Caco-2 (cell line): Measurements from ENCODE around the gene TMEM45A. TPM values are rescaled to one million over a fixed set of nuclear protein-coding genes. Genes with fewer than 3 reads are reported as not detected.

ENCODE experiments used
- BruUV-seq: library from RNA; stranded (reverse); fragments of 400-500 nt; replicated peaks from 2 replicates; lab custom pipeline; 2021; lab: Mats Ljungman, UMichigan
- CTCF ChIA-PET: fragments of 300-600 bp; sonication (Branson Sonifier 250); formaldehyde crosslinking; loops from one replicate; lab custom pipeline; 2022; ENCODE audit warnings: antibody characterized with exemption; lab: Charles Lee
- POLR2A ChIA-PET: fragments of 300-600 bp; sonication (Branson Sonifier 250); formaldehyde crosslinking; loops from one replicate; lab custom pipeline; 2022; ENCODE audit warnings: antibody characterized with exemption; lab: Charles Lee
- DNase-seq, 2 experiments: peaks; one replicate each; pipeline versions ENCODE4 v3.0.0 to v3.0.0-alpha.2; 2020 to 2022
- H3K27me3 ChIP-seq: replicated peaks from 2 replicates; pipeline ENCODE4 v1.6.0; 2011; ENCODE audit warnings: low read length; ENCODE audit not compliant: control insufficient read depth, insufficient read depth
- H3K36me3 ChIP-seq: 2 replicates; pipeline ENCODE4 v1.5.1; 2011; ENCODE audit warnings: low read length; ENCODE audit not compliant: control insufficient read depth, insufficient read depth
- H3K4me1 ChIP-seq: fragments of 250-450 bp; sonication (Bioruptor Pico); 2 replicates; pipeline ENCODE4 v1.5.1; 2020; ENCODE audit warnings: mild to moderate bottlenecking
- H3K4me3 ChIP-seq: 2 replicates; pipeline ENCODE4 v1.5.1; 2011; ENCODE audit warnings: low read depth, mild to moderate bottlenecking, control low read depth, low read length
- H3K9me3 ChIP-seq: fragments of 250-450 bp; sonication (Bioruptor Pico); 2 replicates; pipeline ENCODE4 v1.5.1; 2020; ENCODE audit warnings: mild to moderate bottlenecking, moderate library complexity
- H3K27ac Mint-ChIP-seq: one replicate; pipeline ENCODE4 v1.8.0; 2022; ENCODE audit warnings: mixed read lengths; ENCODE audit not compliant: unreplicated experiment
- H3K27me3 Mint-ChIP-seq: one replicate; pipeline ENCODE4 v1.8.0; 2022; ENCODE audit warnings: mixed read lengths; ENCODE audit not compliant: insufficient read depth, unreplicated experiment
- H3K36me3 Mint-ChIP-seq: one replicate; pipeline ENCODE4 v1.8.0; 2022; ENCODE audit warnings: mild to moderate bottlenecking, mixed read lengths; ENCODE audit not compliant: insufficient read depth, unreplicated experiment
- H3K4me1 Mint-ChIP-seq: one replicate; pipeline ENCODE4 v1.8.0; 2022; ENCODE audit warnings: low read depth, mixed read lengths; ENCODE audit not compliant: unreplicated experiment
- H3K4me3 Mint-ChIP-seq: one replicate; pipeline ENCODE4 v1.8.0; 2022; ENCODE audit warnings: mild to moderate bottlenecking, moderate library complexity, mixed read lengths; ENCODE audit not compliant: unreplicated experiment
- H3K9me3 Mint-ChIP-seq: one replicate; pipeline ENCODE4 v1.8.0; 2022; ENCODE audit warnings: mixed read lengths; ENCODE audit not compliant: unreplicated experiment
- CTCF ChIP-seq, 2 experiments: fragments of 200-600 bp in 1 of 2; IDR thresholded peaks; 1 replicate in 1 of 2; 2 replicates in 1 of 2; pipeline versions ENCODE4 v1.5.1 to v1.8.0; 2011 to 2022; ENCODE audit warnings: antibody characterized with exemption in 1 of 2, control low read depth in 1 of 2, inconsistent platforms in 1 of 2, low read depth in 1 of 2, low read length in 1 of 2, mild to moderate bottlenecking in 1 of 2, moderate library complexity in 1 of 2; ENCODE audit not compliant: insufficient read depth in 1 of 2, severe bottlenecking in 1 of 2, unreplicated experiment in 1 of 2
- intact Hi-C: fragments of 100-400 bp; cut with micrococcal nuclease; formaldehyde crosslinking; loops from one replicate; pipeline ENCODE4 v1.10.0; 2022; ENCODE audit not compliant: unreplicated experiment
- total RNA-seq: library from RNA; stranded (reverse); gene quantifications from 2 replicates; pipeline ENCODE4 v1.2.3, GENCODE V29; 2022

The TMEM45A gene
- total RNA-seq, 1 experiment from 2014 or later: 5.6 TPM

- H3K4me1 Mint-ChIP-seq: no peaks in the 10 kb centered on the region
Measured at GRCh38 chr3:100554373-100554676, 61.9 kb downstream of the TMEM45A start.

GRCh38 chr3:100556673-100557310 lies 64.4 kb downstream of the TMEM45A start:
- Histone ChIP-seq H3K4me1 (no peaks in the 10 kb centered on the region), H3K4me3 (no peak overlapping the region), H3K27me3 (no peaks in the 10 kb centered on the region), H3K9me3 (no peaks in the 10 kb centered on the region), H3K36me3 (no peaks in the 10 kb centered on the region)
- CTCF ChIA-PET: no interaction called here
- no peaks in the 10 kb centered on the region for H3K9me3 Mint-ChIP-seq
- H3K4me1 Mint-ChIP-seq: no peaks in the 10 kb centered on the region
- no peak overlapping the region for H3K4me3 Mint-ChIP-seq
- no peaks in the 10 kb centered on the region for H3K36me3 Mint-ChIP-seq
- intact Hi-C loops: no loop called here
- no TSS peak for BruUV-seq
- no peak for TF ChIP-seq CTCF (IDR thresholded peaks at IDR 0.05; ENCODE audit: insufficient read depth in 1 of 2, low read depth in 1 of 2, low read length in 1 of 2, severe bottlenecking in 1 of 2, unreplicated experiment in 1 of 2)
- POLR2A ChIA-PET: no interaction called here
- no peaks in the 10 kb centered on the region for H3K27me3 Mint-ChIP-seq
- no peak for DNase-seq
- H3K27ac Mint-ChIP-seq: no peak overlapping the region

More at GRCh38 chr3:100554373-100554676, 61.9 kb downstream of the TMEM45A start:
- Histone ChIP-seq H3K27me3 (no peaks in the 10 kb centered on the region), H3K36me3 (no peaks in the 10 kb centered on the region), H3K4me3 (no peak overlapping the region), H3K4me1 (no peaks in the 10 kb centered on the region), H3K9me3 (no peaks in the 10 kb centered on the region)
- no peak overlapping the region for H3K27ac Mint-ChIP-seq
- DNase-seq: no peak
- ChIA-PET CTCF (no interaction called here), POLR2A (no interaction called here)
- BruUV-seq: no TSS peak
- intact Hi-C loops: no loop called here
- TF ChIP-seq CTCF (IDR thresholded peaks at IDR 0.05; ENCODE audit: insufficient read depth in 1 of 2, low read depth in 1 of 2, low read length in 1 of 2, severe bottlenecking in 1 of 2, unreplicated experiment in 1 of 2): no peak
- no peaks in the 10 kb centered on the region for H3K9me3 Mint-ChIP-seq
- no peak overlapping the region for H3K4me3 Mint-ChIP-seq
- no peaks in the 10 kb centered on the region for H3K27me3 Mint-ChIP-seq
- H3K36me3 Mint-ChIP-seq: no peaks in the 10 kb centered on the region

- Histone ChIP-seq H3K4me3 (no peak overlapping the region), H3K36me3 (no peaks in the 10 kb centered on the region), H3K27me3 (no peaks in the 10 kb centered on the region), H3K9me3 (no peaks in the 10 kb centered on the region), H3K4me1 (no peaks in the 10 kb centered on the region)
- H3K27me3 Mint-ChIP-seq: no peaks in the 10 kb centered on the region
- H3K36me3 Mint-ChIP-seq: no peaks in the 10 kb centered on the region
- TF ChIP-seq CTCF (IDR thresholded peaks at IDR 0.05; ENCODE audit: insufficient read depth in 1 of 2, low read depth in 1 of 2, low read length in 1 of 2, severe bottlenecking in 1 of 2, unreplicated experiment in 1 of 2): no peak
- ChIA-PET POLR2A (no interaction called here), CTCF (no interaction called here)
- H3K4me3 Mint-ChIP-seq: no peak overlapping the region
- intact Hi-C loops: no loop called here
- H3K27ac Mint-ChIP-seq: no peak overlapping the region
- DNase-seq: no peak
- no peaks in the 10 kb centered on the region for H3K9me3 Mint-ChIP-seq
- BruUV-seq: no TSS peak
- no peaks in the 10 kb centered on the region for H3K4me1 Mint-ChIP-seq
Measured at GRCh38 chr3:100558233-100558632, 65.8 kb downstream of the TMEM45A start.
